ENCODE measurements around the gene ALDH1A1. TPM values are rescaled to one million over a fixed set of nuclear protein-coding genes. Genes with fewer than 3 reads are reported as not detected.
A peak's percentile ranks its signal among the peaks of the same experiment; 100 is the strongest.

The ALDH1A1 gene
- total and polyA plus RNA-seq, 2 donors (not counting 3 experiments of a cell fraction or from before 2014, with no cell fraction given): 91.1 to 287 TPM

GRCh38 chr9:72907421-72907820 lies 45.4 kb downstream of the ALDH1A1 start:
- intact Hi-C loops (cut with micrococcal nuclease) (no loop called here), dilution Hi-C loops (cut with MboI; ENCODE audit: extremely low pct_ligation_motif_present, low sequenced_read_pairs) (no loop called here)
- Histone ChIP-seq H3K4me2 (ENCODE audit: insufficient read depth, low read length) (no peak overlapping the region), H3K4me1 (ENCODE audit: control insufficient read depth, extremely low read depth, insufficient read depth, low read length) (no peaks in the 10 kb centered on the region), H3K27me3 (ENCODE audit: control insufficient read depth in 2 of 2, insufficient read depth in 2 of 2, low read length in 2 of 2) (no peaks in the 10 kb centered on the region), H3K36me3 (ENCODE audit: control insufficient read depth in 2 of 2, extremely low read depth in 1 of 2, insufficient read depth in 2 of 2, low read length in 2 of 2) (peaks cover 0 to 8% of the 10 kb centered on the region in 2 experiments), H3K9me1 (replicated peaks; ENCODE audit: control insufficient read depth, extremely low read depth, insufficient read depth, low read length) (no peaks in the 10 kb centered on the region), H2AFZ (ENCODE audit: low read depth, low read length) (no peak overlapping the region), H3K27ac (ENCODE audit: insufficient read depth, low read depth, low read length) (no peak overlapping the region), H4K20me1 (replicated peaks; ENCODE audit: control insufficient read depth, extremely low read depth, insufficient read depth, low read length) (no peaks in the 10 kb centered on the region), H3K9me3 (replicated peaks; ENCODE audit: control insufficient read depth, insufficient read depth, low read length) (no peaks in the 10 kb centered on the region), H3K9ac (replicated peaks; ENCODE audit: extremely low read depth, insufficient read depth, low read length) (no peak overlapping the region), H3K79me2 (ENCODE audit: control insufficient read depth, insufficient read depth, low read length) (no peaks in the 10 kb centered on the region), H3K4me3 (replicated peaks in 1 of 3; ENCODE audit: insufficient read depth in 1 of 3, low read depth in 1 of 3, low read length in 3 of 3) (no peak overlapping the region)
- TF ChIP-seq GATA2 (IDR thresholded peaks at IDR 0.05; ENCODE audit: insufficient read depth, insufficient read length, low read depth, low read length) (no peak), JUN (IDR thresholded peaks at IDR 0.05; ENCODE audit: borderline replicate concordance, insufficient read depth, insufficient read length, low read depth) (no peak), POLR2AphosphoS5 (IDR thresholded peaks at IDR 0.05; ENCODE audit: insufficient read depth, low read depth, low read length) (no peak), POLR2A (IDR thresholded peaks at IDR 0.05; ENCODE audit: low read depth, low read length) (no peak), MYC (IDR thresholded peaks at IDR 0.05; ENCODE audit: low read depth, low read length) (no peak), EZH2 (IDR thresholded peaks at IDR 0.05; ENCODE audit: borderline replicate concordance, low read depth, low read length, severe bottlenecking) (no peak), FOS (IDR thresholded peaks at IDR 0.05; ENCODE audit: borderline replicate concordance, insufficient read depth, low read length) (no peak)
- TF ChIP-seq, protein P1, sequence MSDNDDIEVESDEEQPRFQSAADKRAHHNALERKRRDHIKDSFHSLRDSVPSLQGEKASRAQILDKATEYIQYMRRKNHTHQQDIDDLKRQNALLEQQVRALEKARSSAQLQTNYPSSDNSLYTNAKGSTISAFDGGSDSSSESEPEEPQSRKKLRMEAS (IDR thresholded peaks at IDR 0.05; ENCODE audit: insufficient read depth, insufficient read length): no peak
- TF ChIP-seq, protein P2, sequence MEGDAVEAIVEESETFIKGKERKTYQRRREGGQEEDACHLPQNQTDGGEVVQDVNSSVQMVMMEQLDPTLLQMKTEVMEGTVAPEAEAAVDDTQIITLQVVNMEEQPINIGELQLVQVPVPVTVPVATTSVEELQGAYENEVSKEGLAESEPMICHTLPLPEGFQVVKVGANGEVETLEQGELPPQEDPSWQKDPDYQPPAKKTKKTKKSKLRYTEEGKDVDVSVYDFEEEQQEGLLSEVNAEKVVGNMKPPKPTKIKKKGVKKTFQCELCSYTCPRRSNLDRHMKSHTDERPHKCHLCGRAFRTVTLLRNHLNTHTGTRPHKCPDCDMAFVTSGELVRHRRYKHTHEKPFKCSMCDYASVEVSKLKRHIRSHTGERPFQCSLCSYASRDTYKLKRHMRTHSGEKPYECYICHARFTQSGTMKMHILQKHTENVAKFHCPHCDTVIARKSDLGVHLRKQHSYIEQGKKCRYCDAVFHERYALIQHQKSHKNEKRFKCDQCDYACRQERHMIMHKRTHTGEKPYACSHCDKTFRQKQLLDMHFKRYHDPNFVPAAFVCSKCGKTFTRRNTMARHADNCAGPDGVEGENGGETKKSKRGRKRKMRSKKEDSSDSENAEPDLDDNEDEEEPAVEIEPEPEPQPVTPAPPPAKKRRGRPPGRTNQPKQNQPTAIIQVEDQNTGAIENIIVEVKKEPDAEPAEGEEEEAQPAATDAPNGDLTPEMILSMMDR (IDR thresholded peaks at IDR 0.05; ENCODE audit: extremely low read depth in 1 of 2, insufficient read depth in 1 of 2, low read depth in 1 of 2, low read length in 2 of 2): no peak
- POLR2A ChIA-PET: no interaction called here
- FAIRE-seq: no peak
- CTCF ChIA-PET: interaction anchor here (0.6 to 2.7 kb wide), 4 partner anchors 23 to 155 kb away, joined by 3 to 13 read pairs (median 6); no protein-coding TSS in a partner anchor
- peak; percentile 74 for DNase-seq (ENCODE audit: low read depth, low spot score)
- no TSS peak for BruUV-seq (replicated peaks)
